Lower lobe of right lung (tissue), 2 donors: ENCODE results near the gene PCGF2. TPM values are rescaled to one million over a fixed set of nuclear protein-coding genes. Genes with fewer than 3 reads are reported as not detected.

ENCODE experiments used
- ATAC-seq, 2 donors: fragments of 200-7000 bp; cut with Tn5 transposase; one replicate each; pipeline ENCODE4 v1.9.1; 2020 to 2022; ENCODE audit warnings: mild to moderate bottlenecking in 2 of 2, moderate library complexity in 2 of 2
- DNase-seq: peaks from one replicate; pipeline ENCODE4 v3.0.0-alpha.2; 2020
- H3K27ac ChIP-seq: fragments of 200-600 bp; one replicate; pipeline ENCODE4 v1.8.0; 2022
- H3K27me3 ChIP-seq: fragments of 200-600 bp; one replicate; pipeline ENCODE4 v1.8.0; 2022; ENCODE audit warnings: low read depth
- H3K36me3 ChIP-seq: fragments of 200-600 bp; one replicate; pipeline ENCODE4 v1.8.0; 2022; ENCODE audit warnings: mild to moderate bottlenecking
- H3K4me1 ChIP-seq: fragments of 200-600 bp; one replicate; pipeline ENCODE4 v1.8.0; 2022
- H3K4me3 ChIP-seq: fragments of 200-600 bp; one replicate; pipeline ENCODE4 v1.8.0; 2022; ENCODE audit warnings: mild to moderate bottlenecking
- H3K9me3 ChIP-seq: fragments of 200-600 bp; one replicate; pipeline ENCODE4 v1.8.0; 2022
- CTCF ChIP-seq: fragments of 200-600 bp; IDR thresholded peaks from one replicate; pipeline ENCODE4 v1.8.0; 2022; ENCODE audit warnings: antibody characterized with exemption, mild to moderate bottlenecking
- intact Hi-C: fragments of 100-400 bp; cut with DNase I; formaldehyde crosslinking; loops from one replicate; pipeline ENCODE4 v1.11.0; 2022
- total RNA-seq: library from RNA; stranded (reverse); fragmentation: NEBNext Ultra II Directional; extraction: Animal tissue kit (Norgen Biotek cat#: 25700); gene quantifications from one replicate; pipeline ENCODE4 v1.2.1, GENCODE V29; 2021
- donor health status: DM: no; HTN: yes; CAD: no; lungs with severe emphysema.

Gene PCGF2
- total RNA-seq, 1 donor from 2014 or later: 53.5 TPM

DNA sequence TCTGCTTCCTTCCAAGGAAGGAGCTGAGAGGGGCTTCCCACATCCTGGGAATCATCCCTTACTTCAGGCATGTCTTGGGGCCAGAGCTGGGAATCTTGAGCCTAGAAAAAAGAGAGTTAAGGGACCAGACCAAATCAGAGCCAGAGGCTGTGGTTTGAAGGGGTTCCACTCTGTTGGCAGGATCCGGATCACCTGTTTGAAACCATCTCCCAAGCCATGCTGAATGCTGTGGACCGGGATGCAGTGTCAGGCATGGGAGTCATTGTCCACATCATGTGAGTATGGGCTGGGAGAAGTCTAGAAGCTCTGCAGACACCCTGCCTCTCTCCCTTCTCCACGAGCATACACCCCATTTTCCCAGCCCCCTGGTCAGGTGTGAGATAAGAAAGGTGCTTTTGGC is 14.1 kb upstream of the PCGF2 start:
- intact Hi-C loops: no loop called here

DNA sequence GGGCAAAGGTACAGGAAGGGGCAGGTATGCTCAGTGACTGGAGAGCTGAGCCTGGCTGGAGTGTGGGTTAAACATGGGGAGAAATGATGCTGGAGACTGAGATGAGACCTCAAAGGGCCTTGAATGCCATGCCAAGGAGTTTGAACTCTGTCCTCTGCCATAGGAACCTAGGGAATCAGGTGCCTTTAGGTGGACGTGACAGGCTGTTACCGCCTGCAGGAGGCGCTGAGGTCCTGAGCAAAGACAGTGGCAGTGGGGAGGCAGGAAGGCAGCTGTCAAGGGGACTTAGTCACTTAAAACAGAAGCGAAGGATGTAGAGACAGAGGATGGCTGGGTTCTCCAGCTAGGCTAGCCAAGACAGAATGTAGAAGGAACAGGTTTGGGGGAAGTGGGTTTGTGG is 13.5 kb upstream of the PCGF2 start:
- no peak for ATAC-seq

More for the DNA sequence above, 14.1 kb upstream of the PCGF2 start:
- DNase-seq (no peak), ATAC-seq (no peak)
- Histone ChIP-seq H3K9me3 (no peaks in the 10 kb centered on the region), H3K27me3 (no peaks in the 10 kb centered on the region), H3K36me3 (peaks cover 100% of the 10 kb centered on the region), H3K4me3 (no peak overlapping the region), H3K27ac (no peak overlapping the region), H3K4me1 (no peaks in the 10 kb centered on the region)
- TF ChIP-seq CTCF: no peak

GRCh38 chr17:38753071-38753506 is 5.0 kb upstream of the PCGF2 start:
- Histone ChIP-seq H3K4me3 (peak overlapping the region; percentile 95), H3K27me3 (no peaks in the 10 kb centered on the region), H3K4me1 (peaks cover 49% of the 10 kb centered on the region), H3K9me3 (no peaks in the 10 kb centered on the region), H3K27ac (peak overlapping the region; percentile 89), H3K36me3 (peaks cover 42% of the 10 kb centered on the region)
- no peak for TF ChIP-seq CTCF
- no peak for ATAC-seq
- intact Hi-C loops: no loop called here
- no peak for DNase-seq

More for the DNA sequence above, 13.5 kb upstream of the PCGF2 start:
- intact Hi-C loops: no loop called here
- no peak for DNase-seq
- H3K4me1 ChIP-seq: no peaks in the 10 kb centered on the region
- H3K9me3 ChIP-seq: no peaks in the 10 kb centered on the region
- H3K27me3 ChIP-seq: no peaks in the 10 kb centered on the region
- peaks cover 100% of the 10 kb centered on the region for H3K36me3 ChIP-seq
- H3K27ac ChIP-seq: no peak overlapping the region
- TF ChIP-seq CTCF: peak; percentile 26
- H3K4me3 ChIP-seq: no peak overlapping the region

- Histone ChIP-seq H3K36me3 (peaks cover 36% of the 10 kb centered on the region), H3K27me3 (peaks cover 2% of the 10 kb centered on the region), H3K4me1 (peaks cover 51% of the 10 kb centered on the region), H3K27ac (peak within 1 kb of the TSS; percentile 89), H3K9me3 (no peaks in the 10 kb centered on the region), H3K4me3 (peak within 1 kb of the TSS; percentile 95)
- ATAC-seq: peak; percentile 90 to 91
- intact Hi-C loops: no loop called here
- TF ChIP-seq CTCF: no peak
- DNase-seq: peak; percentile 98
Measured at GRCh38 chr17:38752308-38753070, 4.4 kb upstream of the PCGF2 start, which contains the start of gene PSMB3. Gene PSMB3 (plus strand): TSS chr17:38752741. CDS start chr17:38752827, 86 bp downstream.

- peak overlapping the region; percentile 95 for H3K4me3 ChIP-seq
- TF ChIP-seq CTCF: no peak
- intact Hi-C loops: no loop called here
- H3K27me3 ChIP-seq: peaks cover 7% of the 10 kb centered on the region
- peaks cover 30% of the 10 kb centered on the region for H3K36me3 ChIP-seq
- peaks cover 57% of the 10 kb centered on the region for H3K4me1 ChIP-seq
- DNase-seq (peak; percentile 86), ATAC-seq (peak; percentile 62 to 72)
- peak overlapping the region; percentile 89 for H3K27ac ChIP-seq
- H3K9me3 ChIP-seq: no peaks in the 10 kb centered on the region
Measured at GRCh38 chr17:38751808-38752307, 3.7 kb upstream of the PCGF2 start.
